GM12801 (cell line): ENCODE data around the gene SPG7.

Experiments used
- TF ChIP-seq, protein P1 (sequence below): IDR thresholded peaks from one replicate; pipeline ENCODE4 v1.5.1; 2011; ENCODE audit warnings: control low read depth; ENCODE audit not compliant: insufficient read length; ENCODE audit errors: extremely low read depth

The SPG7 gene

GRCh38 chr16:89489898-89490438, 18.2 kb upstream of the SPG7 start:
- TF ChIP-seq, protein P1, sequence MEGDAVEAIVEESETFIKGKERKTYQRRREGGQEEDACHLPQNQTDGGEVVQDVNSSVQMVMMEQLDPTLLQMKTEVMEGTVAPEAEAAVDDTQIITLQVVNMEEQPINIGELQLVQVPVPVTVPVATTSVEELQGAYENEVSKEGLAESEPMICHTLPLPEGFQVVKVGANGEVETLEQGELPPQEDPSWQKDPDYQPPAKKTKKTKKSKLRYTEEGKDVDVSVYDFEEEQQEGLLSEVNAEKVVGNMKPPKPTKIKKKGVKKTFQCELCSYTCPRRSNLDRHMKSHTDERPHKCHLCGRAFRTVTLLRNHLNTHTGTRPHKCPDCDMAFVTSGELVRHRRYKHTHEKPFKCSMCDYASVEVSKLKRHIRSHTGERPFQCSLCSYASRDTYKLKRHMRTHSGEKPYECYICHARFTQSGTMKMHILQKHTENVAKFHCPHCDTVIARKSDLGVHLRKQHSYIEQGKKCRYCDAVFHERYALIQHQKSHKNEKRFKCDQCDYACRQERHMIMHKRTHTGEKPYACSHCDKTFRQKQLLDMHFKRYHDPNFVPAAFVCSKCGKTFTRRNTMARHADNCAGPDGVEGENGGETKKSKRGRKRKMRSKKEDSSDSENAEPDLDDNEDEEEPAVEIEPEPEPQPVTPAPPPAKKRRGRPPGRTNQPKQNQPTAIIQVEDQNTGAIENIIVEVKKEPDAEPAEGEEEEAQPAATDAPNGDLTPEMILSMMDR, result no peak

- TF ChIP-seq, protein P1, result no peak
Observed at GRCh38 chr16:89490439-89491237, 17.6 kb upstream of the SPG7 start, which contains the start of gene ANKRD11. Gene ANKRD11, minus strand, starts transcription at chr16:89490561. Its CDS starts 173,542 bp downstream, at chr16:89317019.

DNA sequence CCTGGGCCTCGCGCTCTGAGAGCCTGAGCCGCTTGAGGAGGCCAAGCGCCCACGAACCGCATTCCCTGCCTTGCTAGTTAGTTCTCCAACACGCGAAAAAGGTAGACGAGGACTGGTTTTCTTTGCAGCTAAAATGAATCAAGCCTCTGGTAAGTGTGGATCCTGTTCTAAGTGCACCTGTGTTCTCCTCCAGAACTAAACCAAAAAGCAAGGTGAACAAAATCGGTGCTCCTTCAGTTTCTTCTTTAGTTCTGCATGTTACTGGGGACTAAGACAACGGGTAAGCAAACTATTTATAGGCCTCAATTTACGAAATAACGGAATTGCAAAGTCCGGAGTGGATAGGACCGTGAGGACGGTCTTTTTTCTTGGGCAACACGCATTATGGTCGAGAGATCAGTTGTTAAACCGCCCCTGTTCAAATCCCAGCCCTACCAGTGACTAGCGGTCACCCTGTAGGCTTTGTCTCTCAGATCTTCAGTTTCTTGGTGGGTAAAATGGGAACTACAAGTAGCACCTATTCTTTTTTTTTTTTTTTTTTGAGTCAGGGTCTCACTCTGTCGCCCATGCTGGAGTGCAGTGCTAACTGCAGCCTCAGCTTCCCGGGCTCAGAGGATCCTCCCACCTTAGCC, 16.8 kb upstream of the SPG7 start:
- TF ChIP-seq, protein P1, result no peak

- TF ChIP-seq, protein P1, result no peak
Observed at GRCh38 chr16:89491974-89492687, 16.1 kb upstream of the SPG7 start.

- TF ChIP-seq, protein P1, result no peak
Observed at GRCh38 chr16:89493776-89494175, 14.4 kb upstream of the SPG7 start.

- TF ChIP-seq, protein P1, result no peak
Observed at GRCh38 chr16:89495121-89495520, 13.1 kb upstream of the SPG7 start.

DNA sequence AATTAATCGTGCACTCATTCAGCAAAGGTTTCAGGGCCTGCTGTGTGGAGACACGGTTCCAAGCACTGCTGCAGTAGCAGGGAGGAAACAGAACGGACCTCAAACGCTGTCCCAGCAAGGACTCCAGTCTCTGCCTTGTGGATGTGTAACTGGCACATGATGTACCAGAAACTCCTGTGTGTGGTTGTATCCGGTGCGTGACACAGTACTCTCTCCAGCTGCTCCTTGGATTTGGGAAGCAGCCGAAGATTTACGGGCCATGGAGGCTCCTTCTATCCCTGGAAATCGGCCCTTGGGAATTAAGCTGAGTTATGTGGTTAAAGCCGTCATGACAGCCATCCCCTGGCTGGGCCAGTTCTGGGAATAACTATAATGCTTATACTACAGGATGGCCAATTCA, 9.4 kb upstream of the SPG7 start:
- TF ChIP-seq, protein P1, result no peak
